Upper lobe of right lung (tissue), 1 donor: ENCODE measurements around the gene DNAJC11. TPM values are rescaled to one million over a fixed set of nuclear protein-coding genes. Genes with fewer than 3 reads are reported as not detected.

Experiments used
- ATAC-seq: fragments of 200-7000 bp; cut with Tn5 transposase; one replicate; pipeline ENCODE4 v1.9.1; 2020; ENCODE audit warnings: mild to moderate bottlenecking, moderate library complexity
- DNase-seq: peaks from one replicate; pipeline ENCODE4 v3.0.0-alpha.2; 2020
- H3K27ac ChIP-seq: fragments of 200-600 bp; one replicate; pipeline ENCODE4 v1.8.0; 2022
- H3K27me3 ChIP-seq: fragments of 200-600 bp; one replicate; pipeline ENCODE4 v1.8.0; 2022; ENCODE audit warnings: mild to moderate bottlenecking
- H3K36me3 ChIP-seq: fragments of 200-600 bp; one replicate; pipeline ENCODE4 v1.8.0; 2022
- H3K4me1 ChIP-seq: fragments of 200-600 bp; one replicate; pipeline ENCODE4 v1.8.0; 2022
- H3K4me3 ChIP-seq: fragments of 200-600 bp; one replicate; pipeline ENCODE4 v1.8.0; 2022; ENCODE audit warnings: mild to moderate bottlenecking
- H3K9me3 ChIP-seq: fragments of 200-600 bp; one replicate; pipeline ENCODE4 v1.8.0; 2022
- intact Hi-C: fragments of 100-400 bp; cut with DNase I; formaldehyde crosslinking; loops from one replicate; pipeline ENCODE4 v1.11.0; 2022
- total RNA-seq: library from RNA; stranded (reverse); fragmentation: NEBNext Ultra II Directional; extraction: Animal tissue kit (Norgen Biotek cat#: 25700); gene quantifications from one replicate; pipeline ENCODE4 v1.2.1, GENCODE V29; 2021
- TF ChIP-seq, protein P1 (sequence below): fragments of 200-600 bp; IDR thresholded peaks from one replicate; pipeline ENCODE4 v1.8.0; 2022; ENCODE audit warnings: antibody characterized with exemption
- donor health status: DM: no; HTN: yes; CAD: no; lungs with severe emphysema.

Gene DNAJC11
- total RNA-seq, 1 donor from 2014 or later, result 37.6 TPM

DNA sequence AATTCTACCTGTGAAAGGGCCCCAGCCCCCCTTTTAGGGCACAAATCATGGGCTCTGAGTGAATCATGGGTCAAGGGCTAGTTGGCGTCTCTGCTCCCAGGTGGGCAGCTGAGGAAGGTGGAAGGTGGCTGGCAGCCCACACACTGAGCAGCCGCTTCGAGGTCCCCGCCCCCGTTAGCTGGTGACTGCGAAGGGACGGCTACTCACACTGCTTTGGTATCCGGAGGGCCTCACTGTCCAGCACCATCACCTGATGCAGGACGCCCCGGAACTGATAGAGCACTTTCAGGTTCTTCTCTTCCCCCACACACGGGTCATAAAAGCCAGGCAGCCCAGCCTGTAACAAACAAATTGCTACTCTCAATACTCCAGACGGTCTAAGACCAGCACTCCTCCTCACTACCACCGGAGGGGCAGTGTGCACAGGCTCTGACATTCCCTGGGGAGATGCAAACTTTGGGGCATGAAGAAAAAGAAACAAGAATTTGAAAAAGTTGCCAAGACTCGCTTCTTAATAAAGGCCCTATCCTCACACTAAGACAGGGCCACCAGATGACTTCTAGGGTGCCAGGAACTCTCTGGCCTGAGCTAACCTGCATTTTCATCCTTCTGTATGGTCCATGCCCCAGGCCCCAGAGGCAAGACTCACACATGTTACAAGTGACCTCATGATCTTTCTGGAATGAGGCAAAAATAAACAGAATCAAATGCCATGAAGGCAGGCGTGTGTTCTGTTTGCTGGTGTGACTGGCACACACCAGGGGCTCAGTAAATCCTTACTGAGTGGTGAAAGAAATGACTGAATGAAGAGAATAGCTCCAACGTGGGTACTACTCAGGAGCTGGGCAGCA, 65.5 kb downstream of the DNAJC11 start:
- DNase-seq, result no peak
- Histone ChIP-seq H3K4me1 (no peaks in the 10 kb centered on the region), H3K4me3 (no peak overlapping the region), H3K36me3 (peaks cover 94% of the 10 kb centered on the region), H3K9me3 (no peaks in the 10 kb centered on the region), H3K27me3 (no peaks in the 10 kb centered on the region), H3K27ac (no peak overlapping the region)
- intact Hi-C loops, result no loop called here
- ATAC-seq, result no peak
- TF ChIP-seq, protein P1, sequence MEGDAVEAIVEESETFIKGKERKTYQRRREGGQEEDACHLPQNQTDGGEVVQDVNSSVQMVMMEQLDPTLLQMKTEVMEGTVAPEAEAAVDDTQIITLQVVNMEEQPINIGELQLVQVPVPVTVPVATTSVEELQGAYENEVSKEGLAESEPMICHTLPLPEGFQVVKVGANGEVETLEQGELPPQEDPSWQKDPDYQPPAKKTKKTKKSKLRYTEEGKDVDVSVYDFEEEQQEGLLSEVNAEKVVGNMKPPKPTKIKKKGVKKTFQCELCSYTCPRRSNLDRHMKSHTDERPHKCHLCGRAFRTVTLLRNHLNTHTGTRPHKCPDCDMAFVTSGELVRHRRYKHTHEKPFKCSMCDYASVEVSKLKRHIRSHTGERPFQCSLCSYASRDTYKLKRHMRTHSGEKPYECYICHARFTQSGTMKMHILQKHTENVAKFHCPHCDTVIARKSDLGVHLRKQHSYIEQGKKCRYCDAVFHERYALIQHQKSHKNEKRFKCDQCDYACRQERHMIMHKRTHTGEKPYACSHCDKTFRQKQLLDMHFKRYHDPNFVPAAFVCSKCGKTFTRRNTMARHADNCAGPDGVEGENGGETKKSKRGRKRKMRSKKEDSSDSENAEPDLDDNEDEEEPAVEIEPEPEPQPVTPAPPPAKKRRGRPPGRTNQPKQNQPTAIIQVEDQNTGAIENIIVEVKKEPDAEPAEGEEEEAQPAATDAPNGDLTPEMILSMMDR, result no peak

DNA sequence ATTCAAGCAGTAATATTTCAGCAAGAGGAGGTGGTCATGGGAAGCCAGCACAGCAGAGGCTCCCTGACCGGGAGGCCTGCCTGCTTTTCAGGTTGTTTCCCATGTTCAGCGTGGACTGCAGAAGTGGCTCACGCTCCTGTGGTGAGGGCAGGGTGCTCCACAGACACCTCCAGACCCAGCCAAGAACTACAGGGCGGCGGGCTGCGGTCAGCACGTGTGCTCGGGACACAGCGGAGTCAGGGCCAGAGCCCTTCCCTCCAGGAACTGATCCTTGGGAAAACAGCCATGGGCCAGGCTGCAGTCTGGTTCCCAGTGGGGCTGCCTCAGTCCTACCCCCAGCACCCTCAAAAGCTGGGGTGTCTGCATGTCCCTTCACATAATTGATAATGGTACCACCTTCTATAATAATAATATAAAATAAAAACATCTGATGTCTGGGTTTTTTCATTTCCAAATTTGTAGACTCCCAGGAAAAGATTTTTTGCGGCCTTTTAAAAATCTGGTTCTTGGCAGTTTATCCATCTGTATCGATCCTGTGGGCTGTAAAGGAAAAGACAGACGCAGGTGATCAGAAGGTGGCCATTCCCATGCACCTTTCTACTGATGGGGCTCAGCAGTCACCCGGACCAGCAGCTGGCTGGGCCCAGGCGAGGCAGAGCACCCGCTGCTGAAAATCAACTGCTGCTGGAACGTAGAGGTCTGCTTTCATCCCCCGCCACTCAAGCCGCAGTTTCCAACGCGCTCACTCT, 66.3 kb downstream of the DNAJC11 start:
- no peak for ATAC-seq
- DNase-seq, result no peak
- TF ChIP-seq, protein P1, result no peak
- intact Hi-C loops, result no loop called here
- no peaks in the 10 kb centered on the region for H3K4me1 ChIP-seq
- no peaks in the 10 kb centered on the region for H3K27me3 ChIP-seq
- no peak overlapping the region for H3K4me3 ChIP-seq
- H3K27ac ChIP-seq, result no peak overlapping the region
- H3K36me3 ChIP-seq, result peaks cover 96% of the 10 kb centered on the region
- no peaks in the 10 kb centered on the region for H3K9me3 ChIP-seq

DNA sequence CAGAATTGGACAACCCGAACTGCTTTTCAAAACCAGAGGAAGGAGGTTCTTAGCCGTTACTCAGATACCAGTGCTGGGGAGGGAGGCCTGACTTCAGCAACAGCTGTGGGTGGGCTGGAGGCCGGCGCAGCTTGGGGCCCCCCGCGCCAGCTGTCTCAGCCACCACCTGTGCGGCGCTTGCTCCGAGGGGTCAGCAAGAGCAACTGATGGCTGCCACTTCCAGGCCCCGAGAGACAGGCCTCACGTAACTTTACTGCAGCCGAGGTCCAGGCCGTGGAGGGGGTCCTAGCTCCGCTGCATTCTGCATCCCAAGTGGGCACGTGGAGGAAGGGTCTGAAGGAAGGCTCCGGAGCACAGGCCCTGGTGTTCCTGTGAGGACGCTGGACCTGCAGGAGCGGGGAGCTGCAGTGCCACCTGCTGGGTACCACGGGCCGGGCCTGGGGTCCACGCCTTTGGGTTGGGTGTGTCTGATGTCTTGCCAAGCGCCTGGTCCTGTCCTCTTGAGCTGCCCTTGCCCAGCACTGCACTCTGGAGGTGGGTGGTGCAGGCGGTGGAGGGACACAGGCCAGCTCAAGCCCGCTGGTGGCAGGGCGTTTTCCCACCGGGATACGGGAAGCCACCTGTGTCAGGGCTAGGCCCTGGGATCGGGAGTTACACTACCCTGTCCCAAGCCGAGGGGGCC, 67.1 kb downstream of the DNAJC11 start:
- peaks cover 97% of the 10 kb centered on the region for H3K36me3 ChIP-seq
- H3K4me3 ChIP-seq, result no peak overlapping the region
- H3K9me3 ChIP-seq, result no peaks in the 10 kb centered on the region
- ATAC-seq (peak; percentile 83), DNase-seq (peak; percentile 82)
- H3K27ac ChIP-seq, result no peak overlapping the region
- TF ChIP-seq, protein P1, result peak; percentile 51
- H3K4me1 ChIP-seq, result no peaks in the 10 kb centered on the region
- intact Hi-C loops, result no loop called here
- H3K27me3 ChIP-seq, result no peaks in the 10 kb centered on the region

DNA sequence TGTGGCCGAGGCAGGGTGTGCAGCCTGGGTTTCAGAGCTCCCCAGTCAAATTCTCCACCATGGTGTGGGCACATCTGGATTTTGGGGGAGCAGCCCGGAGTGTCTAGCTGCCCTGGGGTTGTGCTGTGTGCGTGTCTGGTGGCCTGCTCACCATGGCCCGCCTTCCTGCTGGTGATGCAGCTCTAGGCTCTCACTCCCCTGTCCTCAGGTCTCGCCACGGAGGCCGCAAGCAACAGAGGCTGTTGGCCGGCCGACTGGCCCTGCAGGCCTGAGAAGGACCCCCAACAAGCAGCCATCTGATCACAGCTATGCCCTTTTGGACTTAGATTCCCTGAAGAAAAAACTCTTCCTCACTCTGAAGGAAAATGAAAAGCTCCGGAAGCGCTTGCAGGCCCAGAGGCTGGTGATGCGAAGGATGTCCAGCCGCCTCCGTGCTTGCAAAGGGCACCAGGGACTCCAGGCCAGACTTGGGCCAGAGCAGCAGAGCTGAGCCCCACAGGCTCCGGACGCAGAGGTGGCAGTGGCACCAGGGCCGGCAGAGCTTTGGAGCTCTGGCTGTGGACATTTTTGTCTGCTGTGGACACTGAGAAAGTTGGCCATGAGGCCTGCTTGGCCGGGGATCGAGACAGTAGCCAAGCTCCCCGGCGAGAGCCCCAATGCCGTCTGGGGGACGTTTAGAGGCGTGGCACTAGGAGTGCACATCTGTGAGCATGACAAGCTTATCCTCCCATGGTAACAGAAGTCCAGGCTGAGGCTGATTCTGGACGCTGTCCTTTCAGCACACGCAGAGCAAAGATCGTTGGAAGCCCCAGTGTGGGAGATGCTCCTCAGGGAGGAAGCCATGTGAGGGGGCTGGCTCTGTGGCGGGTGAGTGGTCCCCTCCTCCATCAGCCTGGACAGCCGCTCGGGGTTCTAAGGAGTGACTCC, 68.8 kb downstream of the DNAJC11 start:
- ATAC-seq, result no peak
- no peak for DNase-seq
- Histone ChIP-seq H3K36me3 (peaks cover 93% of the 10 kb centered on the region), H3K9me3 (no peaks in the 10 kb centered on the region), H3K4me3 (no peak overlapping the region), H3K4me1 (no peaks in the 10 kb centered on the region), H3K27me3 (no peaks in the 10 kb centered on the region), H3K27ac (no peak overlapping the region)
- intact Hi-C loops, result no loop called here
- TF ChIP-seq, protein P1, result no peak

DNA sequence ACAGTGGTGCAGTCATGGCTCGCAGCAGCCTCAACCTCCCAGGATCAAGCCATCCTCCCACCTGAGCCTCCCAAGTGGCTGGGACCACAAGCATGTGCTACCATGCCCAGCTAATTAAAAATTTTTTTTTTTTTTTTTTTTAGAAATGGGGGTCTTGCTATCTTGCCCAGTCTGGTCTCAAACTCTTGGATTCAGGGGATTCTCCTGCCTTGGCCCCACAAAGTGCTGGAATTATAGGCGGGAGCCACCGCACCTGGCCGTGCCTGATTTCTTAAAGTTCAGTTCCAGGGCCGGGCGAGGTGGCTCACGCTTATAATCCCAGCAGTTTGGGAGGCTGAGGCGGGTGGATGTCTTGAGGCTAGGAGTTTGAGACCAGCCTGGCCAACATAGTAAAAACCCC, 70.6 kb downstream of the DNAJC11 start:
- H3K4me3 ChIP-seq, result no peak overlapping the region
- TF ChIP-seq, protein P1, result no peak
- intact Hi-C loops, result no loop called here
- no peak for DNase-seq
- H3K9me3 ChIP-seq, result no peaks in the 10 kb centered on the region
- ATAC-seq, result no peak
- H3K27me3 ChIP-seq, result no peaks in the 10 kb centered on the region
- H3K4me1 ChIP-seq, result peaks cover 13% of the 10 kb centered on the region
- no peak overlapping the region for H3K27ac ChIP-seq
- peaks cover 76% of the 10 kb centered on the region for H3K36me3 ChIP-seq
